ENCODE results near the gene EXOC2.
"Not testable (repeated sequence)": the region's sequence is repeated elsewhere in the genome, so short reads cannot be mapped to it uniquely, and the experiment has no call there.

Gene EXOC2

DNA sequence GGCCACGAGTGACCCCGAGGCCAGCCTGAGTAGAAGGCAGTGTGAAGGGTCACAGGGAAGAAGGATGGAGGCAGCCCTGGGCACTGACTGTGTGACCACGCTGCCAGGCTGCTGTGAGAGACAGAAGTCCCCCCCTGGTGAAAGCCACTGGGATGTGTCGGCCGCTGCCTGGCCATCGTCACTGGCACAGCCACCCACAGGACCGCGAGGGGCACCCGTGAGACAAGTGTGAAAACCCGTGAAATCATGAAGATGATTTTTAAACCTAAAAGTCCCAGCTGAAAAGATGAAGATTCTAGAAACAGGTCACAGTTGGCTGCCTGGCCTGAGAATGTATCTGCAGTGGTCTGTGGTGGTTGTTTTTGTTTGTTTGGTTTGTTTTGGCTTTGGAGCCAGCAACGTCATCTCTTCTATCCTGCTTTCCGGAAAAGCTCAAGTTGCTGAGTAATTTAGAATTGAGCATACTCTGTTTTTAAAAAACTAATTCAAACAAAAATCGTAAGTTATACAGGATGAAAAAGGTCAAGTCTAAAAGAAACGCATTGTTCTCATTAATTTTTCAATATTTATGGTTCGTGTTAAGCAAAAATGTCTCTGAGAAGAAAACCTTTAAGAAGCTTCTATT lies 130.8 kb downstream of the EXOC2 start:
- DNase-seq (ENCODE audit: low read depth) = no peak
- TF ChIP-seq, protein P1, sequence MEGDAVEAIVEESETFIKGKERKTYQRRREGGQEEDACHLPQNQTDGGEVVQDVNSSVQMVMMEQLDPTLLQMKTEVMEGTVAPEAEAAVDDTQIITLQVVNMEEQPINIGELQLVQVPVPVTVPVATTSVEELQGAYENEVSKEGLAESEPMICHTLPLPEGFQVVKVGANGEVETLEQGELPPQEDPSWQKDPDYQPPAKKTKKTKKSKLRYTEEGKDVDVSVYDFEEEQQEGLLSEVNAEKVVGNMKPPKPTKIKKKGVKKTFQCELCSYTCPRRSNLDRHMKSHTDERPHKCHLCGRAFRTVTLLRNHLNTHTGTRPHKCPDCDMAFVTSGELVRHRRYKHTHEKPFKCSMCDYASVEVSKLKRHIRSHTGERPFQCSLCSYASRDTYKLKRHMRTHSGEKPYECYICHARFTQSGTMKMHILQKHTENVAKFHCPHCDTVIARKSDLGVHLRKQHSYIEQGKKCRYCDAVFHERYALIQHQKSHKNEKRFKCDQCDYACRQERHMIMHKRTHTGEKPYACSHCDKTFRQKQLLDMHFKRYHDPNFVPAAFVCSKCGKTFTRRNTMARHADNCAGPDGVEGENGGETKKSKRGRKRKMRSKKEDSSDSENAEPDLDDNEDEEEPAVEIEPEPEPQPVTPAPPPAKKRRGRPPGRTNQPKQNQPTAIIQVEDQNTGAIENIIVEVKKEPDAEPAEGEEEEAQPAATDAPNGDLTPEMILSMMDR (IDR thresholded peaks at IDR 0.05; ENCODE audit: insufficient read depth, low read depth, low read length, missing control alignments) = no peak
- no peak overlapping the region for H3K4me3 ChIP-seq (ENCODE audit: low read depth, low read length)

DNA sequence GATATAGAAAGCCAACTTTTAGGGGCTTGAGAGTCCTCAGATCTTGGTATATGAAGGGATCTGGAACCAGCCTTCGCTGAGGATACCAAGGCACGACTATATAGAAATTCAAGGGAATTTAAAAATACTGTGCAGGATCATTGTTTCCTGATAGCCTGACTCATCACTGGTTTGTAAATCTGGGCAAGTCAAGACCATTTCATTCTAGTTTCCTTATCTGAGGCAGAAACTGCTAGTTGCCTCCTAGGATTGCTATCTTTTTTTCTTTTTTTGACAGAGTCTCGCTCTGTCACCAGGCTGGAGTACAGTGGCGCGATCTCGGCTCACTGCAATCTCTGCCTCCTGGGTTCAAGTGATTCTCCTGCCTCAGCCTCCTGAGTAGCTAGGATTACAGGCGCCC lies 131.6 kb downstream of the EXOC2 start:
- not testable (repeated sequence) for DNase-seq (ENCODE audit: low read depth); H3K4me3 ChIP-seq (ENCODE audit: low read depth, low read length)

DNA sequence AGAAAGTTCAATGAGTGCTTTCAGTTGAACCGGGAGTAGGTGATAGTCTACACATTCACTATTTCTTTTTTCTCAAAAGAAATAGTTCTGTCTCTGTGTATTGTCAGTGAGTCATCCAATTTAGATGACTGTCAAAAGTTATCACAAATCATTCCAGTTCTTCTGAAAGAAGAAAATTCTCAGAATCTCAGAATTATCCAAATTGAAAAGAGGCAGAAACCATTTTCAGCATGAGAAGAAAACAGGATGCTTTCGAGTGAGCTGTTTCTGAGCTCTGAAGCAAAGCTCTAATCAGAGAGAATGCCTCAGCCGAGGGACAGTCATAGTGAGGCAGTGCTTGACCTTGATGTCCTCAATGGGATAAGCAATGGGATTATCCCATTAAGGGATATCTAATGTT lies 134.0 kb downstream of the EXOC2 start:
- DNase-seq (ENCODE audit: low read depth) = no peak
- H3K4me3 ChIP-seq (ENCODE audit: low read depth, low read length) = no peak overlapping the region
- TF ChIP-seq, protein P1 (IDR thresholded peaks at IDR 0.05; ENCODE audit: insufficient read depth, low read depth, low read length, missing control alignments) = no peak

DNA sequence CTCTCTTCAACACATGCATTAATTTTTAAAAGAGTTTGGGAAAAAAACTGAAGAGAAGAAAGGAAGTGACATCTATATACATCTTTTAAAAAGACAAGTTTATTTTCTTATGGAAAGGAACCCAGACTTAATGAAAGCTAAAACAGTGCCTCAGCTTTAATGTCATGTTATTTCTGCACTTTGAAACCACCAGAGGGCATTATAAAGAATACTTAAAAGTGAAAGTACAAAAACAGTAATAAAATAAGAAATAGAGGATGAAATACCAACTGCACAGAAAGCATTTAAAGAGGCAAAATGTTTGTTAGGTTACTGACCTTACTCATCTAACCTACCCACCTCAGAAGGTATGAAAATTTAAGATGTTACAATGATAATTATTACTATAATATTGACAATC lies 134.8 kb downstream of the EXOC2 start:
- H3K4me3 ChIP-seq (ENCODE audit: low read depth, low read length) = no peak overlapping the region
- TF ChIP-seq, protein P1 (IDR thresholded peaks at IDR 0.05; ENCODE audit: insufficient read depth, low read depth, low read length, missing control alignments) = no peak
- no peak for DNase-seq (ENCODE audit: low read depth)

DNA sequence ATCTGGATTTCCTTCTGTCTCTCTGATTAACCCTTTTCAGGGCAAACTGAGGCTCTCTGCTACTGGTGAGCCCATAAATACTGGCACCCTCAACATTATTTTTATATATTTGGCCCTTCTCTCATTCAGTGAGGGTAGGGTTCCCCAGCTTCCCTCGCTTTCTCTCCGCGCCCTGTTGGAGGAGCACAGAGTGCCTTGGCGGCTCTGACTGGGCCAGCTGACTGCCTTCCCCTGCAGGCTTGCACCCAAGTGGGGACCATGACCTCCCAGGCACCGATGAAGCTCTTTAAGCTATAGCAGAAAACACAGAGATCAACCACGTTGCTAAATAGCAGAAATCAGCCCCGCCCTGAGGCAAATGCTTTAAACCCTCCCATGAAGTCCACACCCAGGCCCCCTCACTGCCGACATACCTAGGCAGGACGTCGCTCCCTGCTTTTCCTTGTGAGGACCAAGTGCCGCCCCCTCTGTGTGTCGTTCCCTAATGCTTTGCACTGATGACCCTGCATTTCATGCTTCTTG lies 141.0 kb downstream of the EXOC2 start:
- H3K4me3 ChIP-seq (ENCODE audit: low read depth, low read length) = no peak overlapping the region
- DNase-seq (ENCODE audit: low read depth) = no peak
- TF ChIP-seq, protein P1 (IDR thresholded peaks at IDR 0.05; ENCODE audit: insufficient read depth, low read depth, low read length, missing control alignments) = no peak

DNA sequence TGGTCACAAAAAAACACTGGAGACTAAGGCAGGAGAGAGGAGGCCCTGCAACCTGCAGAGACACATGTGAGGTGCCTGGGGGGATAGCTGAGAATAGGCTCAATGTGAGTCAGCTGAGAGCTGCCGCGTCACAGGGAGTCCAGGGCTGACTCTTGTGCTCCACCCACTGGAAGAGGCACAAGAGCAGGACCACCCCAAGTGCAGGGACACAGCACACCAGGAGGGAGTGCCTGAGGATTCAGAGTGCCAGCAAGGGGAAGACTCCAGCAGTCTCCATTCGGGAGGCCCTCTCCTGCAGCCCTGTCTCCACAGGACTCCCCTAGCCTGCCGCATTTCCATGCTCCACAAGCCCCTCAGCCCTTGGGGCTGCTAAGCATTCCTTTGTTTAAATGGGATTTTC lies 141.5 kb downstream of the EXOC2 start:
- DNase-seq (ENCODE audit: low read depth) = peak; percentile 10
- TF ChIP-seq, protein P1 (IDR thresholded peaks at IDR 0.05; ENCODE audit: insufficient read depth, low read depth, low read length, missing control alignments) = no peak
- H3K4me3 ChIP-seq (ENCODE audit: low read depth, low read length) = no peak overlapping the region

DNA sequence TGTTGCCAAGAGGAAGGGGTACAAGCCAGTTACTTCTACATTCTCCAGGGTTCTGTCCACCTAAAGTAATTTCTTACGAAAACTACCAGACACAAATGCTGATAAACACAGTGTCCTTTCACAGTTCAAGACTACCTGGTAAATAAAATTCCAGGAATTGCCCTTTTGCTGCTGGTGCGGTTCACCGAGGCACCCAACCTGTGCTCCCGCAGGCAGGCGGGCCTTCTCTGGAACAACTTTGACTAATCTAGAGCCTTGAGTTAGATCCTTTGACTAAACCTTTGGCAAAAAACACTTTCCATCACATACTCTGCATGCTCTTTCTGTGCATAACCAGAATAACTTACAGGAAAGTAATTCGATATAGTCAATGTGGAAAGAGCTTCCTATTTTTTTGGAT lies 143.0 kb downstream of the EXOC2 start:
- DNase-seq (ENCODE audit: low read depth) = no peak
- no peak overlapping the region for H3K4me3 ChIP-seq (ENCODE audit: low read depth, low read length)
- TF ChIP-seq, protein P1 (IDR thresholded peaks at IDR 0.05; ENCODE audit: insufficient read depth, low read depth, low read length, missing control alignments) = no peak

Data from GM12865 (cell line).